Activated T-helper 9 cell treated with anti-CD3 and anti-CD28 coated beads, Interleukin-2, amount 50 U/mL, for 16 hours (primary cell): ENCODE results near the gene COMMD1.
"Not testable (repeated sequence)": the region's sequence is repeated elsewhere in the genome, so short reads cannot be mapped to it uniquely, and the experiment has no call there.

Source experiments
- DNase-seq: peaks from one replicate; pipeline ENCODE4 v3.0.0-alpha.2; 2020; ENCODE audit warnings: low read depth

Gene COMMD1

DNA sequence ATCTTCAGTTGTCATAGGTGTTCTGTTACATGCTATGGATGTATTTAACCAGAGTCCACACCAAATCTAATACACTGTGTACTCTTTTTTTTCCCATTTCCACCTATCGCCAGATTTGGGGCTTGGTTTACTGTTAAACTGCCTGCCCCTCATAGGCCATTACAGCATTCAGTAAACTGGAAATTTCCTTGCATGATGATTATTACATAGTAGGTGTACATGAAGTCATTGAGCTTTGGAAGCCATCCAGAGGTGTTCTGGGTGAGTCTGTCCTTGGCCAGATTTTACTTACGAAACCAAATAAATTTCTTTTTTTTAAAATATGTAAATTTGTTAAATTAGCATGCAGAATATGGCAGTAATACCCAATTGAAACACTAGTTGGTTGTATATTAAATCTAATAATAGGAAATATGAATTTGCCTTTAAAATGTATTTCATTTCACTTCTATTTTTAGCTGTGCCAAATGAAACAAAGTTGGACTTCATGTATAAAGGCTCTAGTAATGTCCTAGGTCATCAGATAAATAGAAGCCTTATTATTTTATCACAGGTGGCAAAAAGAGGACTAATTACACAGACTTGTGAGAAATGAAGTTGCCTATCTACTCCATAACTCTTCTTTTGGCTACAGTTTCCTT, 60.7 kb downstream of the COMMD1 start:
- no peak for DNase-seq

DNA sequence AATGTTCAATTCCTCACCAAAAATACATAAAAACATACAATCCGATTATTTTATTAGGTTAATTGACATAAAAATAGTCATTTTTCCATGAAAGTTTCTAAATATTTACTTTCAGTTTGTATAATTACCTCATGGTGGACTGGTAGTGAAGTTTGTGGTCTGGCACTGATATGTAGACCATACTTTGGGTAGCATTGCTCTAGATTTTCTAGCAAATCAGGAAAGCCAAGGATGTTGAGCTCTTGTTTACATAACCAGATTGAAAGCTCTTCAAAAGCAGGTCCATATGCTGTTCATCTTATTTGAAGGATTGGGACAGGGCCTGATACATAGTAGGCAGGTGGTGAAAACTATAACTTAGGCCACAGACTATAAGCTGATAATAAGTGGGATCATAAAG, 61.8 kb downstream of the COMMD1 start:
- DNase-seq, result no peak

DNA sequence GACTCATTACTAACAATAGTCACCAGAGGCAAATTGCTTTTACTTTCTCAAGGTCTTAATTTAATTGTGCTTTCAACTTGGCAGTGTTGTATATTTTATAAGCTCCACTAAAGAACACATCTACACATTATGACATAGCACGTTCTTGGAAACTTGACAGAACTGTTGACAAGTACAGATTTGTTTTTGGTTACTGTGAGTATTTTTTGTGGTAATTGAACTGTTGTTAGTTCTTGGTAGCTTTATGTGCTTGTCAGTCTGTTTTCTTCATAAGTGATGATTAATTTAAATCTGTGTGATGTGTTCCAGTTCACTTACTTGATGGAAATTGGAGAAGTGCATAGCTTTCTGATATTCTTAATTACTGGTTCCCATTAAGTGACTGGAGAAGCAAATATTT, 63.9 kb downstream of the COMMD1 start:
- no peak for DNase-seq

DNA sequence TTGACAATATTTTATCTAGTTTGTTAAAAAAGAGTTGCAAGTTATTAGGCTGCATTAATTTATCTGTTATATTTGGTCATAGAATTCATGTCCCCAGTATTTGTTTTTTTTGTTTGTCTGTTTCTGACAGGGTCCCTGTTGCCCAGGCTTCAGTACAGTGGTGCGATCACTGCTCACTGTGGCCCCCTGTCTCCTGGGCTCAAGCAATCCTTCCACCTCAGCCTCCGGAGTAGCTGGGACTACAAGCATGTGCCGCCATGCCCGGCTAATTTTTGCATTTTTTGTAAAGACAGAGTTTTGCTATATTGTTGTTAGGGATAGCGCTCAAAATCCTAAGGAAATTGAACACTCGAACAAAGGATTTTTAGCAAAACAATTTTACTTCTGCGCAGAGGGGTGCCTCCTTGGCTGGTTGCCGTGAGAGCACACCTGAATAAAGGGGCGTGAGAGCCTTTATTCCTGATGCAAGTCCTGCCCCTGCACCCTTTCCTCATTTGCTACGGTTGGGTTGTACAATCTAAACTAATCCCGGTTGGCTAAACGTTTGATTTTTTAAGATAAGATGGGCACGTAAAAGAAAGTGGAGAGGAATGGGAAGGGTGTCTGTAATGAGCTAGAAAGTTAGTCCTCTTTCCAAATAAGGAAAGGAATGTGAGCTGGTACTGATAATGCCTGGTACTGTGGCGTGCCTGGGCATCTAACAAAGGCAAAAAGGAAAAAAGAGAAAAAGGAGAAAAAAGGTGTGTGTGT, 65.5 kb downstream of the COMMD1 start:
- DNase-seq, result no peak

DNA sequence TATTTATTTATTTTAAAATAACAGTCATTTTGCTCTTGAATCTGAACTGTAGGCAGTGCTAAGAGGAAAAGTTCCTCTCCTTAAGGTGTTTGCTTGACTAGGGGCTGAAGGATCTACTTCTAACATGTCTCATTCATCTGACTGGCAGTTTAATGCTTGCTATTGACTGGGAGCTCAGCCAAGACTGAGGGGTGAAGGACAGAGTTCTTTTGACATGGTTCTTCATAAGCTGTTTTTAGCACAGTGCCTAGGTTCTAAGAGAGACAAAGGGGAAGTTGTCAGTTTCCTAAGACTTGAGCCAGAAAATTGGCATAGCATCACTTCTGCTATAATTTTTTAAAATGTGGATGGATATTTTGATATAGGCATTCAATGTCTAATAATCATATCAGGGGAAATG, 73.0 kb downstream of the COMMD1 start:
- no peak for DNase-seq

DNA sequence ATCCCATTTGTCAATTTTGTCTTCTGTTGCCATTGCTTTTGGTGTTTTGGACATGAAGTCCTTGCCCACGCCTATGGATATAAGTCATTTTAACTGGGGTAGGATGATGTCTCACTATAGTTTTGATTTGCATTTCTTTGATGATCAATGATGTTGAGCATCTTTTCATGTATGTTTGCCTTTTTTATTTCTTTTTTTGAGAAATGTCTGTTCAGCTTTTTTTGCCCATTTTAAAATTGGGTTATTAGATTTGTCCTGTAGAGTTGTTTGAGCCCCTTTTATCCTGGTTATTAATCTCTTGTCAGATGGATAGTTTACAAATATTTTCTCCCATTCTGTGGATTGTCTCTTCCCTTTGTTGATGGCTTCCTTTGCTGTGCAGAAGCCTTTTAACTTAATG, 75.3 kb downstream of the COMMD1 start:
- DNase-seq, result no peak

DNA sequence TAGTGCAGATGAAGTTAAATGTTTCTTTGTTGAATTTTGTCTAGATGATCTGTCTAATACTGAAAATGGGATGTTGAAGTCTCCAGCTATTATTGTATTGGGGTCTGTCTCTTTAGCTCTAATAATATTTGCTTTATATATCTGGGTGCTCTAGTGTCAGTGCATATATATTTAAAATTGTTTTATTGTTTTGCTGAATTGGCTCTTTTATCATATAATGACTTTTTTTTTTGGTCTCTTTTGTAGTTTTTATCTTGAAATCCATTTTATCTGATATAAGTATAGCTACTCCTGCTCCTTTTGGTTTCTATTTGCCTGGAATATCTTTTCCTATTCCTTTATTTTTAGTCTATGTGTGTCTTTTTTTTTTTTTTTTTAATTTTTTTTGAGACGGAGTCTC, 79.2 kb downstream of the COMMD1 start:
- no peak for DNase-seq

DNA sequence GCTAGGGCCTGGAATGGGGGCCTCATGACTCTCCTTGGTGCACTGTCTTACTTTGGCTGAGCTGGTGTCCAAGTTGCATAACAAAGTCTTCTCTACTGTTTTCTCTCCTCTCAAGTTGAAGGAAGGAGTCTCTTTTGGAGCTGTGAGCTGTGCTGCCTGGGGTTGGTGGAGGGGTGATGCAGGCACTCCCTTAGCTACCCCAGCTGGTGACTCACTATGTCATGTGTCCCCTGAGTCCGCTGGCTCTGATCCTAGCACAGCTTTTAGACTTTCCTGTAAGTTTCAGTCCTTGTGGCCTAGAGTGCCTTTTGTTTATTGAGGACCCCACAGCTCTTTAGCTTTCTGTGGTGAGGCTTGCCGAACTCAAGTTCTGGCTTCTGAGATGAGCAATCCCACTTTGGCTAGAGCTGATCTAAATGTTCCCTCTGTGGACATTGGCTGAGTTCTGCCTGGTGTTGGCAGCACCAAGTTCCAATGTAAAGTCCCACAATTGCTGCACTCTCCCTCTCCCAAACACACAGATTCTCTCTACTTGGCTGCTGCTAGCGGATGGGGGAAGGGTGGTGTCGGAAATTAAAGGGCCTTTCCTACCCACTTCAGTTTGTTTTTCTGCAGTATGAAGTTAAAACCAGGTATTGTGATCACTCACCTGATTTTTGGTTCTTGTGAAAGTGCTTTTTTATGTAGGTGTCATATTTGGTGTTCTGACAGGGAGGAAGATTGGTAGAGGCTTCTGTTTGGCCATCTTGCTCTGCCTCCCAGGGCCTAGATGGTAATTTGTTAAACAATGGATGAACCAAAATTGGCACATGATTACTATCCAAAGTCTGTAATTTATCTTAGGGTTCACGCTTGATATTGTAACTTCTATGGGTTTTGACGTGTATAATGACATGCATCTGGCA, 83.2 kb downstream of the COMMD1 start:
- no peak for DNase-seq

DNA sequence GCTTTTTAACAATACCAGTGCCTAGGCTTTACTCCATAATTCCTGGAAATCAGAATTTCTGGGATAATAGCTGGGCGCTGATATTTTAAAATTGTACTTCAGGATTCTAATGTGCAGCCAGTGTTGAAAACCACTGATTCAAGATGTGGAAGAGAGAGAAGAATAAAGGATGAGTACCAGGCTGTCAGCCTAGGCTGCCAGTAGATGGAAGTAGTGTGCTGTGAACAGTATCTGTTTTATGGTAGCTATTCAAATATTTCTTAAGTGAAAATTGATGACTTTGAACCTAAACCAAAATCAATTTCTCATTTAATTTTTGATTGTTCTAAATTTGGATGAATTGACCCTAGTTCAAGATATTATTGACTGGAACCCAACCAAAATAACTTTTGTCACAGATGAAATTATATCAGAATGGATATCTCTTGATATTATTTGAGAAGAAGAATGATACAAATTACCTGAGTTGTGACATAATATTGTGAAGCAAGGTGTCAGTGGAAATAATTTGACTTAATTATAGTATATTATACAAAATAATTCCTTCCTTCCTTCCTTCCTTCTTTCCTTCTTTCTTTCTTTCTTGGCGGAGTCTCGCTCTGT, 88.0 kb downstream of the COMMD1 start:
- DNase-seq, result no peak

DNA sequence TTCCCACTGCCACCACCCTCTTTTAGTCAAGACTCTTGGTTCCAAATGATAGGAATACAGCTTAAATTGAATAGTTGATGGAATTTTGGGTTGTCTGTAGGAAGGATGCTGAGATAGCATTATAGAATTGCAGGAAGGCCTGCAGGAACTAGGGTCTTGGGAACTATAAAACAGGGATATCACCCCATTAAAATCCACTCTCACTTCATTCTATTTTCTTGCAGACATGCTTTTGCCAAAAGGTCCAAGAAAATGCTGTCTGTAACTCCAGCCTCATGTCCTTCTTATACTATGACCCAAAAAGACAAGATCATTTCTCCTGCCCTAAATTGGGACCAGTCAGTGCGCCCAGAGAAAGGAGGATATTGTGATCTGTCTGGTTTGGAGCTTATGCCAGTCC, 89.1 kb downstream of the COMMD1 start:
- no peak for DNase-seq

DNA sequence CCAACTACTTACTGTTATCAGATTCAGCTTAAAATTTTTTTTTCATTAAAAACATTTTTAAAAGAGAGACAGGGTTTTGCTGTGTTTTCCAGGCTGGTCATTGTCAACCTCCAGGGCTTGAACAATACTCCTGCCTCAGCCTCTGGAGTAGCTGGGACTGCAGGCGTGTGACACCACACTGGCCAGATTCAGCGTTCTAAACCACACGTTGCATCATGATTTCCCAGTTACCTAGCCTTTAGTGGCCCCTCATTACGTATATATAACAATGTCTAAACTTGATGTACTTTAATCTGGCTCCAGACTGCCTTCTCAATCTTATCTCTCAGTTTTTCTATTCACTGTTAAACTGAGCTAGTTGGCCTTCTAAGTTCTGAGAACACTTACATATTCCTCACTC, 89.6 kb downstream of the COMMD1 start:
- no peak for DNase-seq

DNA sequence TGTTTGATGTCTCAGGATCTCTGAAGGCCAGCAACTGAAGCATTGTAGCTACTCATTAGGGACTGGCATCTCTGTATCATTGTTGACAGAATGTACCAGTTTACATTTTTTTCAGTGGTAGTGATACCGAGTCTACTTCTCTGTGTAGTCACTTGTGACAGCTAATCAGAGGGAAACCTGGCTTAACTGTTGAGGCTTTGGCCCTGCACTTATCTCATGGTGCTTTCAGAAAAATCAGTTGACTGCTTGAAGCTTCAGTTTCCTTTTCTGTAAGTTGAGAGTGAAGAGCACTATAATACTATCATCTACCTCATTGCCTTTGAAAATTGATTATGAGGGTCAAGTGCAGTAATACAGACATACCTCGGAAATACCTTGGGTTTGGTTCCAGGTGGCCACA, 90.0 kb downstream of the COMMD1 start:
- no peak for DNase-seq

DNA sequence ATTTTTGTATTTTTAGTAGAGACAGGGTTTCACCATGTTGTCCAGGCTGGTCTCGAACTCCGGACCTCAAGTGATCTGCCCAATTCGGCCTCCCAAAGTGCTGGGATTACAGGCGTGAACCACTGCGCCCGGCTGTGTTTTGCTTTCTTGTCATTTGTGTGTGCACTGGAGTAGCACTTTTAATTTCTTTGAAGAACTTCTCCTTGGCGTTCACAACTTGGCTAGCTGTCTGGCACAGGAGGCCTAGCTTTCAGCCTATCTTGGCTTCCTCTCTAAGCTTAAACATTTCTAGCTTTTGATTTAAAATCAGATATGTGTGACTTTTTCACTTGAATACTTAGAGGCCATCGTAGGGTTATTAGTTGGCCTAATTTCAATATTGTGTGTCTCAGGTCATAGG, 93.0 kb downstream of the COMMD1 start:
- no peak for DNase-seq

DNA sequence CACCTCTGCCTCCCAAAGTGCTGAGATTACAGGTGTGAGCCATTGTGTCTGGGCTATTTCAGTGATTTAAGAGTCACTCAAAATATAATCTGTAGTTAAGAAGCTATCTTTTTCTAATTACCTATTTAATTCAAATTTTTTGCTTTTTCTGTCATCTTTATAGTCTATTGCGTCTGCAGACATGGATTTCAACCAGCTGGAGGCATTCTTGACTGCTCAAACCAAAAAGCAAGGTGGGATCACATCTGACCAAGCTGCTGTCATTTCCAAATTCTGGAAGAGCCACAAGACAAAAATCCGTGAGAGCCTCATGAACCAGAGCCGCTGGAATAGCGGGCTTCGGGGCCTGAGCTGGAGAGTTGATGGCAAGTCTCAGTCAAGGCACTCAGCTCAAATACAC, 95.1 kb downstream of the COMMD1 start:
- DNase-seq, result no peak

DNA sequence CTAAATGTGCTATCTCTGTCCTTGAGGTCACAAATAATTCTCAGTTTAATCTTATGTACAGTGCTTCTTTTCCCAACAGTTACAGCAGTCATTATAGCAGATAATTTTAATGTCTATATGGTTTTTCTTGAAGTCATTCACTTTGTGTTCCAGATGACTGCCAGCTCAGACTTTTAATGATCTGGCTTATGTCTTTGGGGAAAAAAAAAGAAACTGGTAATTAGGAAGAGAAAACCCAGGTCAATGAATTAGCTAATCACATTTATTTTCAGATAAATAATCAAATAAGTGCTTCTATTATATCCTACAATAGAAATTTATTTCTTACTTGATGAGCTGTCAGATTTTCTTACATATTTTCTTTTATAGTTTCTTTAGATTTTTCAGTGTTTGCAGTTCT, 96.0 kb downstream of the COMMD1 start:
- no peak for DNase-seq

DNA sequence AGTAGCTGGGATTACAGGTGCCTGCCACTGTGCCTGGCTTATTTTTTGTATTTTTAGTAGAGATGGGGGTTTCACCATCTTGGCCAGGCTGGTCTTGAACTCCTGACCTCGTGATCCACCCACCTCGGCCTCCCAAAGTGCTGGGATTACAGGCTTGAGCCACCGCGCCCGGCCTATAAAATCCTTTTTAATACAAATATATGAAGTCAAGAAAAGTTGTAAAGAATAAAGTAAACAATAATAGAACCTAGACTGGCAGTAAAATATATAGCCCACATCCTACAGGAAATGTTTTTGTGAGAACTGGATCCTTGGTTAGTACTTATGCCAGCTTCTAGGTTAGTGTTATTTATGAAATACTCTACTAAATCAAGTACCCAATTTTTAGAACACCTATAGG, 99.0 kb downstream of the COMMD1 start:
- DNase-seq, result not testable (repeated sequence)

DNA sequence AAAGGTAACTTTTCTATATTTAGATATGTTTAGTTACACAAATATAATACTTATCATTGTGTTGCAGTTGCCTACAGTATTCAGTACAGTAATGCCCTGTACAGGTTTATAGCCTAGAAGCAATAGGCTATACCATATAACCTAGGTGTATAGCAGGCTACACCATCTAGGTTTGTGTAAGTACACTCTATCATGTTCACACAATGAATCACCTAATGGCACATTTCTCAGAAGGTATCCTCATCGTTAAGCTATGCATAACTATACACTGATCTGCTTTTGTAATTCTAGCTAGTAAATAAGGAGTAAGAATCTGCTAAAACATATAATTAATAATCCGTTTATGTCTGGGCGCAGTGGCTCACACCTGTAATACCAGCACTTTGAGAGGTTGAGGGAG, 102.1 kb downstream of the COMMD1 start:
- DNase-seq, result no peak

DNA sequence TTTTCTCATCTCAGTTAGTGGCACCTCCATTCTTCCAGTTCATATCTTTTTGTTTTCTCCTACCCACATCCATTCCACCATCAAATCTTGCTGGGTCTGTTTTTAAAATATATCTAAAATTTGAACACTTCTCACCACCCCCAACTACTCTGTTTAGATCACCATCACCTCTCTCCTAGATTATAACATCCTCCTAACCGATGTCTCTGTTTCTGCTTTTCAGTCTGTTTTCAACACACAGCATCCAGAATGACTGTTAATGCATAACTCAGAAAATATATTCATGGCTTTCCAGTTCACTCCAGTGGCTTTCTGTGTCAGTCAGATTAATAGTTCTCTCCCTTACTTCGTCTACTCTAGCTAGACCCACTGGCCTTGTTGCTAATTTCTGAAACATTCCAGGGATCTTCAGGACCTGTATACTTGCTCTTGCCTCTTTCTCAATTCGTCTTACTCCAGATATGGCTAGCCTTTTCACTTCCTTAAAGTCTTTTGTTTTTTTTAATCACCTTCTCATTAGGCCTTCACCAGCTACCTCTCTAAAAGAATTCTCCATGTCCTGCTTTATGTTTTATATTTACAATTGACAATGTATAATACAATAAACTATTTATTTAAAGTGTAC, 105.3 kb downstream of the COMMD1 start:
- no peak for DNase-seq

DNA sequence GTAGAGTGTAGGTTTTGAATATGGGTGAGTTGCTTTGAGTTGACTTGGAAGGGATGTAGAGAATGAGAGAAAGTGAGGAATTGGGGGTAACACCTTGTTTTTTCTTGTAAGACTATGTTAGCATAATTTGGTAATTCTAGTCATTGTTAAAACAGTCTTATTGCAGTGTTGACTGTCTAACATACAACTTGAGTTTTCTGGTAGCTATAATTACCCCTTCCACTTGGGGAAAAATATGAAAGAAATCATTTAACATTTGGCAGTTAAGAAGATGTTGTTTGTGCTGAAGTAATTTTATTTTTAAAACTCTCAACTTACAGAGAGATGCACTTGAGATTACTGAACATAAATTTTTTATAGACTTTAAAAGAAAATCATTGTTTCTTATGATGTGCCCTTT, 108.2 kb downstream of the COMMD1 start:
- no peak for DNase-seq

DNA sequence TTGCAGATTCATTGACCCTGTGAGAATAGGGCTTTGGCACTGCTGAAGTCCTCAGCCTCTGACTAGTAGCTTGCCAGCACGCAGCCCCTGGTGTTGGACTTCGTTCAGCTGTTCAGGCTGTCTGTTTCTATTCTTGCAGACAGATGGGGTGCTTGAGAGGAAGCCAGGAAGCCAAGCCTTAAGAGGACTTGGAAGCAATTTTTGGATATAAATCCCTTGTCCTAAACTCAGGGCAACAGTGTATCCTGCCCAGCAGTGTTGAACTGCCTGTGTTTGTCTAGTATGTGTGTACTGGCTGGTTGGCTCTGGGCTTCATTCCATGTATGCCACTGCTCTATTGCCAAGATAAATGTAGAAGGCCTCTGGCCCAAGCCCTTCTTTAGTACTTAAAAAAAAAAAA, 108.6 kb downstream of the COMMD1 start:
- DNase-seq, result no peak

DNA sequence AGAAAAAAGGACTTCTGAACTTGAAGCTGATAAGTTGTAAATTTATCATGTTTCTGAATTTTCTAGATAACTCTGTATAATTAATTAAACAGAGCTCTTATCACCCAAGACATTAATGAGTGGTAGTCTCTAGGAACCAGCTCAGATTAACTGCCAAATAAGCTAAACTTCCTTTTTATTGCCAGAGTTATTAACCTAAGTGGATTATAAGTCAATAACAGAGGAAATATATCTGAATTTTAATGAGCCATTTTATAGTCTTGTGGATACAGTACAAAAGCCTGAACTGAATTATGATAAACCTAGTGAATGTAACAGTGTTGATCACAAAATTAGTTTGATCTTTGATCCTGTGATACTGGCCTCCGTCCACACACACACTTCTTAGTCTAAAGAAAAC, 111.5 kb downstream of the COMMD1 start:
- no peak for DNase-seq

DNA sequence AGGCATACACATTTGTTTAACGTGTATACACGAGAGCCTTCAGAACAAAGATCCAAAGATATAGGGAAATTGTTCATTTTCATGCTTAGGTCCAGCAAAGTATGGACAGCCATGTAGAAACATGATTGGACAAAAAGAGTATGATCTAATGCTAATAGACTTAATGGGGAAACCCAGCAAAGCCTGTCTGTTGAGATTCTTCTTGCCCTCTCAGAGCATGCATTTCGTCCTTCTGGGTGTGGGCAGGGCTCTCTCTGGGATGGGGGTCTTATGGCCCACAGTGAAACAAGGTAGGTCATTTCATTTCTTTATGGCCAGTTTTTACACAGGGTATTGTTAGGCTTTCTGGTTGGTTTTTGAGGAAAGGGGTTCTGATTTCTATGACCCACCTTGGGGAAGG, 124.4 kb downstream of the COMMD1 start:
- no peak for DNase-seq
